ENCODE data around the gene WIF1. TPM values are rescaled to one million over a fixed set of nuclear protein-coding genes. Genes with fewer than 3 reads are reported as not detected.
A peak's percentile ranks its signal among the peaks of the same experiment; 100 is the strongest.

WIF1 gene
- total RNA-seq, 1 donor from 2014 or later = not detected

- no peak for DNase-seq (ENCODE audit: low read depth)
- TF ChIP-seq CTCF (IDR thresholded peaks at IDR 0.05; ENCODE audit: insufficient read depth, low read length, severe bottlenecking) = no peak
- no peak for FAIRE-seq
- Histone ChIP-seq H3K4me3 (ENCODE audit: low read depth, low read length) (no peak overlapping the region), H3K27me3 (ENCODE audit: control insufficient read depth, insufficient read depth, low read length) (peaks cover 6% of the 10 kb centered on the region), H3K36me3 (ENCODE audit: control insufficient read depth, insufficient read depth, low read length) (no peaks in the 10 kb centered on the region)
Measured at GRCh38 chr12:65119063-65119462, 2.0 kb downstream of the WIF1 start.

- FAIRE-seq (no peak), DNase-seq (ENCODE audit: low read depth) (no peak)
- H3K36me3 ChIP-seq (ENCODE audit: control insufficient read depth, insufficient read depth, low read length) = no peaks in the 10 kb centered on the region
- peaks cover 3% of the 10 kb centered on the region for H3K27me3 ChIP-seq (ENCODE audit: control insufficient read depth, insufficient read depth, low read length)
- TF ChIP-seq CTCF (IDR thresholded peaks at IDR 0.05; ENCODE audit: insufficient read depth, low read length, severe bottlenecking) = no peak
- no peak overlapping the region for H3K4me3 ChIP-seq (ENCODE audit: low read depth, low read length)
Measured at GRCh38 chr12:65113621-65114035, 7.5 kb downstream of the WIF1 start.

- DNase-seq (ENCODE audit: low read depth) = peak; percentile 29
- peak; percentile 25 for TF ChIP-seq CTCF (IDR thresholded peaks at IDR 0.05; ENCODE audit: insufficient read depth, low read length, severe bottlenecking)
- no peak for FAIRE-seq
- H3K36me3 ChIP-seq (ENCODE audit: control insufficient read depth, insufficient read depth, low read length) = no peaks in the 10 kb centered on the region
- no peak overlapping the region for H3K4me3 ChIP-seq (ENCODE audit: low read depth, low read length)
- peaks cover 3% of the 10 kb centered on the region for H3K27me3 ChIP-seq (ENCODE audit: control insufficient read depth, insufficient read depth, low read length)
Measured at GRCh38 chr12:65106948-65107347, 14.2 kb downstream of the WIF1 start.

GRCh38 chr12:65100140-65100539 lies 21.0 kb downstream of the WIF1 start:
- H3K4me3 ChIP-seq (ENCODE audit: low read depth, low read length) = no peak overlapping the region
- DNase-seq (ENCODE audit: low read depth) = peak; percentile 39
- FAIRE-seq = no peak
- H3K27me3 ChIP-seq (ENCODE audit: control insufficient read depth, insufficient read depth, low read length) = no peaks in the 10 kb centered on the region
- H3K36me3 ChIP-seq (ENCODE audit: control insufficient read depth, insufficient read depth, low read length) = no peaks in the 10 kb centered on the region
- TF ChIP-seq CTCF (IDR thresholded peaks at IDR 0.05; ENCODE audit: insufficient read depth, low read length, severe bottlenecking) = peak; percentile 18

- Histone ChIP-seq H3K27me3 (ENCODE audit: control insufficient read depth, insufficient read depth, low read length) (no peaks in the 10 kb centered on the region), H3K36me3 (ENCODE audit: control insufficient read depth, insufficient read depth, low read length) (no peaks in the 10 kb centered on the region), H3K4me3 (ENCODE audit: low read depth, low read length) (no peak overlapping the region)
- FAIRE-seq (no peak), DNase-seq (ENCODE audit: low read depth) (no peak)
- no peak for TF ChIP-seq CTCF (IDR thresholded peaks at IDR 0.05; ENCODE audit: insufficient read depth, low read length, severe bottlenecking)
Measured at GRCh38 chr12:65099182-65099581, 21.9 kb downstream of the WIF1 start.

GRCh38 chr12:65098364-65098763 lies 22.7 kb downstream of the WIF1 start:
- FAIRE-seq (peak; percentile 43), DNase-seq (ENCODE audit: low read depth) (peak; percentile 78)
- no peaks in the 10 kb centered on the region for H3K36me3 ChIP-seq (ENCODE audit: control insufficient read depth, insufficient read depth, low read length)
- H3K27me3 ChIP-seq (ENCODE audit: control insufficient read depth, insufficient read depth, low read length) = no peaks in the 10 kb centered on the region
- H3K4me3 ChIP-seq (ENCODE audit: low read depth, low read length) = no peak overlapping the region
- no peak for TF ChIP-seq CTCF (IDR thresholded peaks at IDR 0.05; ENCODE audit: insufficient read depth, low read length, severe bottlenecking)
